Adrenal gland (tissue), 12 donors: ENCODE data around the gene EFS. TPM values are rescaled to one million over a fixed set of nuclear protein-coding genes. Genes with fewer than 3 reads are reported as not detected.
"Not testable (repeated sequence)": the region's sequence is repeated elsewhere in the genome, so short reads cannot be mapped to it uniquely, and the experiment has no call there.

Experiments used
- DNase-seq, 7 donors: peaks; one replicate each; pipeline ENCODE4 v3.0.0-alpha.2; 2019 to 2020
- H3K27ac ChIP-seq, 5 donors: fragments of 200-600 bp; sonication (generic) in 4 of 5; 1 replicate in 3 of 5; 2 replicates in 2 of 5; pipeline versions ENCODE4 v1.5.1 to v1.8.0; 2016 to 2020; ENCODE audit warnings: mild to moderate bottlenecking in 1 of 5
- H3K27me3 ChIP-seq: fragments of 200-600 bp; 2 replicates; pipeline ENCODE4 v1.8.0; 2021
- H3K36me3 ChIP-seq, 2 donors: fragments of 200-600 bp; replicated peaks in 1 of 2; 1 replicate in 1 of 2; 2 replicates in 1 of 2; pipeline versions ENCODE4 v1.5.1 to v1.8.0; 2018 to 2022
- H3K4me1 ChIP-seq, 2 donors: fragments of 200-600 bp; replicated peaks in 1 of 2; 1 replicate in 1 of 2; 2 replicates in 1 of 2; pipeline versions ENCODE4 v1.5.1 to v1.8.0; 2018 to 2021
- H3K4me3 ChIP-seq, 4 donors: fragments of 200-600 bp; sonication (generic) in 3 of 4; one replicate each; pipeline ENCODE4 v1.5.1; 2016 to 2018
- H3K9me3 ChIP-seq, 3 donors: fragments of 200-600 bp; sonication (generic) in 1 of 3; replicated peaks in 1 of 3; 1 replicate in 2 of 3; 2 replicates in 1 of 3; pipeline versions ENCODE4 v1.5.1 to v1.8.0; 2016 to 2021
- CTCF ChIP-seq, 6 experiments: fragments of 450-650 bp in 4 of 6; fragments of 200-600 bp in 2 of 6; sonication (generic) in 1 of 6; IDR thresholded peaks; 1 replicate in 5 of 6; 2 replicates in 1 of 6; pipeline versions ENCODE4 v1.5.1 to v1.8.0; 2016 to 2021; ENCODE audit warnings: antibody characterized with exemption in 6 of 6, mild to moderate bottlenecking in 2 of 6, moderate library complexity in 1 of 6
- POLR2A ChIP-seq, 2 donors: fragments of 450-650 bp; IDR thresholded peaks; one replicate each; pipeline ENCODE4 v1.6.1; 2017; ENCODE audit warnings: antibody characterized with exemption in 2 of 2, mild to moderate bottlenecking in 2 of 2, moderate library complexity in 1 of 2
- WGBS, 4 donors: extraction: QIAGEN DNeasy Blood & Tissue Kit in 2 of 4; methylation state at CpG; one replicate each; pipeline versions ENCODE4 v1.1.5 to v1.1.7; 2013 to 2017; 5-methylcytosine and 5-hydroxymethylcytosine counted together
- intact Hi-C, 2 donors: fragments of 100-400 bp; cut with DNase I; formaldehyde crosslinking; loops; one replicate each; pipeline versions ENCODE4 v1.14.1 to v1.15.0; 2022 to 2023
- polyA plus RNA-seq, 3 donors: library from polyadenylated mRNA; stranded (reverse); fragments of 200-250 nt in 2 of 3; fragments of 350-450 nt in 1 of 3; fragmentation: Illumina TruSeq in 1 of 3; extraction: RNeasy Lipid Tissue Mini Kit (QIAGEN cat#74804) in 1 of 3; gene quantifications; one replicate each; pipeline ENCODE4 v1.2.3, GENCODE V29; 2013 to 2014
- total RNA-seq, 9 donors: library from RNA; depleted of rRNA in 4 of 9; stranded (reverse); fragments of >200 nt in 4 of 9; fragments of 120-200 nt in 1 of 9; fragmentation: NEBNext Ultra II Directional in 1 of 9; extraction: Animal tissue kit (Norgen Biotek cat#: 25700) in 1 of 9; gene quantifications; one replicate each; pipeline versions ENCODE4 v1.1.0 to v1.2.4, GENCODE V29; 2013 to 2023
- donor health status: healthy with polysubstance abuse.
- donor health status: Bipolar disorder and iron deficiency.
- donor health status: DM: yes; HTN: yes; CAD: no.
- donor health status: DM: no; HTN: no; CAD: no.
- donor health status: DM: no; HTN: no; CAD: no.
- donor health status: DM: yes; HTN: yes; CAD: no.

The EFS gene
- total and polyA plus RNA-seq, 12 donors = 2.1 to 49.4 (median 4.1) TPM

- Histone ChIP-seq H3K36me3 (no peaks in the 10 kb centered on the region), H3K27ac (no peak overlapping the region)
Observed at GRCh38 chr14:23387916-23388882, 23.2 kb upstream of the EFS start.

GRCh38 chr14:23386999-23387398 is 22.0 kb upstream of the EFS start:
- Histone ChIP-seq H3K4me1 (no peaks in the 10 kb centered on the region), H3K36me3 (no peaks in the 10 kb centered on the region), H3K4me3 (no peak overlapping the region), H3K27me3 (no peaks in the 10 kb centered on the region), H3K9me3 (no peaks in the 10 kb centered on the region), H3K27ac (no peak overlapping the region)
- DNase-seq = no peak
- intact Hi-C loops = no loop called here
- 83 to 94% (median 89%) methylated on average over 1 of the region's 1 CpG for WGBS, 4 donors
- TF ChIP-seq CTCF (IDR thresholded peaks at IDR 0.05) = no peak
- no peak for TF ChIP-seq POLR2A (IDR thresholded peaks at IDR 0.05)

More at GRCh38 chr14:23387916-23388882, 23.2 kb upstream of the EFS start:
- no peak for TF ChIP-seq POLR2A (IDR thresholded peaks at IDR 0.05)
- WGBS, 4 donors = 70 to 79% (median 76%) methylated on average over 17 to 26 of the region's 26 CpGs
- H3K9me3 ChIP-seq = no peaks in the 10 kb centered on the region
- H3K4me1 ChIP-seq = no peaks in the 10 kb centered on the region
- intact Hi-C loops = no loop called here
- no peaks in the 10 kb centered on the region for H3K27me3 ChIP-seq
- H3K4me3 ChIP-seq = no peak overlapping the region
- DNase-seq = no peak

- H3K36me3 ChIP-seq, H3K27me3 ChIP-seq, H3K27ac ChIP-seq, DNase-seq, H3K4me3 ChIP-seq, H3K4me1 ChIP-seq, H3K9me3 ChIP-seq, intact Hi-C loops: not testable (repeated sequence)
- WGBS, 4 donors = 83 to 90% (median 87%) methylated on average over 6 to 17 of the region's 17 CpGs
Observed at GRCh38 chr14:23386266-23386657, 21.3 kb upstream of the EFS start.

GRCh38 chr14:23385642-23386265 is 20.8 kb upstream of the EFS start:
- DNase-seq = no peak
- no peaks in the 10 kb centered on the region for H3K27me3 ChIP-seq
- H3K27ac ChIP-seq = no peak overlapping the region
- intact Hi-C loops = no loop called here
- H3K9me3 ChIP-seq = no peaks in the 10 kb centered on the region
- H3K4me3 ChIP-seq = no peak overlapping the region
- no peak for TF ChIP-seq POLR2A (IDR thresholded peaks at IDR 0.05)
- no peak for TF ChIP-seq CTCF (IDR thresholded peaks at IDR 0.05)
- no peaks in the 10 kb centered on the region for H3K36me3 ChIP-seq
- 89 to 94% (median 92%) methylated on average over 12 to 18 of the region's 18 CpGs for WGBS, 4 donors
- no peaks in the 10 kb centered on the region for H3K4me1 ChIP-seq

- no peak for TF ChIP-seq POLR2A (IDR thresholded peaks at IDR 0.05)
- TF ChIP-seq CTCF (IDR thresholded peaks at IDR 0.05) = no peak
- no peaks in the 10 kb centered on the region for H3K36me3 ChIP-seq
- H3K27me3 ChIP-seq = no peaks in the 10 kb centered on the region
- H3K4me3 ChIP-seq = no peak overlapping the region
- no peaks in the 10 kb centered on the region for H3K9me3 ChIP-seq
- 80 to 87% (median 84%) methylated on average over 2 of the region's 2 CpGs for WGBS, 4 donors
- intact Hi-C loops = no loop called here
- H3K27ac ChIP-seq = no peak overlapping the region
- no peaks in the 10 kb centered on the region for H3K4me1 ChIP-seq
- DNase-seq = no peak
Observed at GRCh38 chr14:23385244-23385641, 20.3 kb upstream of the EFS start.
